SK-N-SH (cell line): Measurements from ENCODE around the gene KLHL14. TPM values are rescaled to one million over a fixed set of nuclear protein-coding genes. Genes with fewer than 3 reads are reported as not detected.
A peak's percentile ranks its signal among the peaks of the same experiment; 100 is the strongest.

Experiments
- CTCF ChIA-PET: fragments of 300-600, 350-600 bp; formaldehyde crosslinking; extraction: SDS; loops from one replicate; lab custom pipeline; 2021; lab: Yijun Ruan, JAX
- POLR2A ChIA-PET: fragments of 350-600 bp; sonication (Branson Sonifier 250); formaldehyde crosslinking; extraction: SDS; loops from one replicate; lab custom pipeline; 2020; ENCODE audit warnings: antibody characterized with exemption, inconsistent platforms; lab: Yijun Ruan, JAX
- DNase-seq: peaks from one replicate; pipeline ENCODE4 v3.0.0; 2012
- H2AFZ ChIP-seq: fragments of 200-600 bp; sonication (generic); 2 replicates; pipeline ENCODE4 v1.8.1; 2016; ENCODE audit warnings: antibody characterized with exemption, mild to moderate bottlenecking, low read depth
- H3F3A ChIP-seq: fragments of 200-600 bp; sonication (generic); replicated peaks from 2 replicates; pipeline ENCODE3; 2016; ENCODE audit warnings: antibody characterized with exemption, mild to moderate bottlenecking; ENCODE audit not compliant: insufficient read depth
- H3K27ac ChIP-seq, 2 experiments: fragments of 200-500 bp in 1 of 2; fragments of 200-600 bp in 1 of 2; sonication (Bioruptor generic) in 1 of 2; sonication (generic), shearing (Covaris generic) in 1 of 2; 2 replicates each; pipeline versions ENCODE4 v1.5.1 to v1.6.1; 2014 to 2016; ENCODE audit warnings: low read depth in 2 of 2, inconsistent platforms in 1 of 2, low read length in 1 of 2, mild to moderate bottlenecking in 1 of 2, mixed read lengths in 1 of 2
- H3K27me3 ChIP-seq: fragments of 200-600 bp; sonication (generic), shearing (Covaris generic); 2 replicates; pipeline ENCODE4 v1.6.1; 2016; ENCODE audit warnings: mixed run types; ENCODE audit not compliant: insufficient read depth
- H3K36me3 ChIP-seq, 2 experiments: fragments of 200-500 bp in 1 of 2; fragments of 200-600 bp in 1 of 2; sonication (Bioruptor generic) in 1 of 2; sonication (generic) in 1 of 2; replicated peaks in 1 of 2; 2 replicates each; pipeline versions ENCODE3 to v1.5.1; 2014 to 2016; ENCODE audit warnings: low read length in 1 of 2, mild to moderate bottlenecking in 1 of 2; ENCODE audit not compliant: insufficient read depth in 2 of 2, control insufficient read depth in 1 of 2
- H3K4me1 ChIP-seq, 2 experiments: fragments of 200-500 bp in 1 of 2; fragments of 200-600 bp in 1 of 2; sonication (Bioruptor generic) in 1 of 2; sonication (generic), shearing (Covaris generic) in 1 of 2; 2 replicates each; pipeline versions ENCODE4 v1.5.1 to v1.6.1; 2014 to 2016; ENCODE audit warnings: low read depth in 1 of 2, low read length in 1 of 2, mixed run types in 1 of 2; ENCODE audit not compliant: insufficient read depth in 2 of 2, control insufficient read depth in 1 of 2
- H3K4me2 ChIP-seq: fragments of 200-600 bp; sonication (generic), shearing (Covaris generic); 2 replicates; pipeline ENCODE4 v1.6.1; 2017; ENCODE audit warnings: mixed run types
- H3K4me3 ChIP-seq, 2 experiments: fragments of 200-500 bp in 1 of 2; fragments of 200-600 bp in 1 of 2; sonication (Bioruptor generic) in 1 of 2; sonication (generic), shearing (Covaris generic) in 1 of 2; 2 replicates each; pipeline versions ENCODE4 v1.5.1 to v1.8.1; 2014 to 2016; ENCODE audit warnings: low read depth in 2 of 2, inconsistent platforms in 1 of 2, low read length in 1 of 2, mild to moderate bottlenecking in 1 of 2, mixed read lengths in 1 of 2, moderate library complexity in 1 of 2
- H3K79me2 ChIP-seq: fragments of 200-600 bp; sonication (generic); 2 replicates; pipeline ENCODE4 v1.8.1; 2017; ENCODE audit warnings: mild to moderate bottlenecking; ENCODE audit not compliant: insufficient read depth
- H3K9ac ChIP-seq: fragments of 200-600 bp; sonication (generic); 2 replicates; pipeline ENCODE4 v1.6.1; 2017; ENCODE audit warnings: mixed run types
- H3K9me2 ChIP-seq: fragments of 200-600 bp; sonication (generic); 2 replicates; pipeline ENCODE4 v1.6.1; 2017; ENCODE audit warnings: mixed run types
- H3K9me3 ChIP-seq: fragments of 200-600 bp; sonication (generic); 2 replicates; pipeline ENCODE4 v1.6.1; 2017; ENCODE audit warnings: mixed run types, mild to moderate bottlenecking, moderate library complexity
- H4K20me1 ChIP-seq: fragments of 200-600 bp; sonication (generic); 2 replicates; pipeline ENCODE4 v1.6.1; 2017; ENCODE audit warnings: mild to moderate bottlenecking, mixed run types; ENCODE audit not compliant: insufficient read depth
- CHD2 ChIP-seq: fragments of 150-350 bp; IDR thresholded peaks from 2 replicates; pipeline ENCODE4 v1.6.1; 2018; ENCODE audit warnings: low read length; ENCODE audit not compliant: partially characterized antibody
- EP300 ChIP-seq, 2 experiments: IDR thresholded peaks; 2 replicates each; pipeline versions ENCODE4 v1.4.0 to v1.6.1; 2012; ENCODE audit warnings: borderline replicate concordance in 1 of 2, low read depth in 1 of 2, low read length in 1 of 2
- FOSL2 ChIP-seq: IDR thresholded peaks from 2 replicates; pipeline ENCODE4 v1.4.0; 2012; ENCODE audit warnings: low read depth, mild to moderate bottlenecking, moderate library complexity, borderline replicate concordance
- FOXJ3 ChIP-seq: sonication (generic); formaldehyde crosslinking; IDR thresholded peaks from 2 replicates; pipeline ENCODE4 v1.5.1; 2020; ENCODE audit warnings: mild to moderate bottlenecking, missing genetic modification reagents
- FOXM1 ChIP-seq: IDR thresholded peaks from 2 replicates; pipeline ENCODE4 v1.4.0; 2012; ENCODE audit warnings: low read depth, mild to moderate bottlenecking
- GABPA ChIP-seq: IDR thresholded peaks from 2 replicates; pipeline ENCODE4 v1.4.0; 2012; ENCODE audit warnings: low read depth, mild to moderate bottlenecking
- GATA2 ChIP-seq: sonication (generic); formaldehyde crosslinking; IDR thresholded peaks from 2 replicates; pipeline ENCODE4 v1.5.0; 2020; ENCODE audit warnings: mild to moderate bottlenecking, missing genetic modification reagents
- JUND ChIP-seq: IDR thresholded peaks from 2 replicates; pipeline ENCODE4 v1.4.0; 2012
- RFX5 ChIP-seq: IDR thresholded peaks from 2 replicates; pipeline ENCODE4 v1.6.1; 2012; ENCODE audit warnings: mild to moderate bottlenecking, improper control_type of control experiment, low read length
- RXRA ChIP-seq: IDR thresholded peaks from 2 replicates; pipeline ENCODE4 v1.4.0; 2012; ENCODE audit warnings: low read depth, mild to moderate bottlenecking, borderline replicate concordance
- SIN3A ChIP-seq: IDR thresholded peaks from 2 replicates; pipeline ENCODE4 v1.6.1; 2012; ENCODE audit warnings: low read depth, mild to moderate bottlenecking, low read length, moderate library complexity, borderline replicate concordance
- SMC3 ChIP-seq: IDR thresholded peaks from 2 replicates; pipeline ENCODE4 v1.6.1; 2012; ENCODE audit warnings: low read depth, low read length, improper control_type of control experiment
- TEAD4 ChIP-seq: IDR thresholded peaks from 2 replicates; pipeline ENCODE4 v1.4.0; 2012; ENCODE audit warnings: mild to moderate bottlenecking, borderline replicate concordance; ENCODE audit not compliant: insufficient read depth
- ZBTB33 ChIP-seq: IDR thresholded peaks from 2 replicates; pipeline ENCODE4 v1.4.0; 2012; ENCODE audit warnings: low read depth, borderline replicate concordance
- WGBS: methylation state at CpG from one replicate; pipeline ENCODE4 v1.1.6; 2017; ENCODE audit warnings: low lambda C conversion rate; 5-methylcytosine and 5-hydroxymethylcytosine counted together
- polyA plus RNA-seq, 3 experiments: library from polyadenylated mRNA; depleted of rRNA; stranded (reverse); fragments of >200 nt; gene quantifications; 2 replicates each; pipeline ENCODE4 v1.2.3, GENCODE V29; 2012

The KLHL14 gene
- polyA plus RNA-seq, 1 of the 3 experiments (the other 2 are of a cell fraction), result not detected

- H3K9me3 ChIP-seq, result no peaks in the 10 kb centered on the region
- POLR2A ChIA-PET, result no interaction called here
- CTCF ChIA-PET, result interaction anchor here (1.2 kb wide), 1 partner anchor 13 kb away, joined by 4 read pairs; no protein-coding TSS in a partner anchor
- no peaks in the 10 kb centered on the region for H3K36me3 ChIP-seq
- no peak overlapping the region for H3K27ac ChIP-seq
- no peaks in the 10 kb centered on the region for H3K79me2 ChIP-seq
- H2AFZ ChIP-seq, result no peak overlapping the region
- no peaks in the 10 kb centered on the region for H3F3A ChIP-seq
- no peak for DNase-seq
- H3K9me2 ChIP-seq, result no peaks in the 10 kb centered on the region
- H3K4me1 ChIP-seq, result peaks cover 0 to 2% of the 10 kb centered on the region in 2 experiments; a peak in 2 of 4 replicates
- no peak overlapping the region for H3K9ac ChIP-seq
- no peaks in the 10 kb centered on the region for H4K20me1 ChIP-seq
- no peak overlapping the region for H3K4me2 ChIP-seq
- H3K4me3 ChIP-seq, result no peak overlapping the region
- TF ChIP-seq TEAD4 (no peak), RXRA (no peak), GATA2 (CRISPR knock-in tag) (no peak), FOSL2 (no peak), SIN3A (no peak), ZBTB33 (no peak), JUND (no peak), RFX5 (no peak), GABPA (no peak), CHD2 (no peak), EP300 (IDR thresholded peaks at IDR 0.05; ENCODE audit: borderline replicate concordance in 1 of 2, low read depth in 1 of 2, low read length in 1 of 2) (no peak), SMC3 (no peak), FOXJ3 (no peak), FOXM1 (no peak)
- H3K27me3 ChIP-seq, result no peaks in the 10 kb centered on the region
Measured at GRCh38 chr18:32701313-32701712, 71.5 kb downstream of the KLHL14 start.

- Histone ChIP-seq H3K4me1 (peaks cover 0 to 2% of the 10 kb centered on the region in 2 experiments; a peak in 2 of 4 replicates), H3K27me3 (no peaks in the 10 kb centered on the region), H2AFZ (no peak overlapping the region), H3K4me2 (no peak overlapping the region), H3K79me2 (no peaks in the 10 kb centered on the region), H3F3A (no peaks in the 10 kb centered on the region), H3K9me3 (no peaks in the 10 kb centered on the region), H3K9me2 (no peaks in the 10 kb centered on the region), H3K36me3 (no peaks in the 10 kb centered on the region), H3K27ac (no peak overlapping the region), H3K4me3 (no peak overlapping the region), H4K20me1 (no peaks in the 10 kb centered on the region), H3K9ac (no peak overlapping the region)
- TF ChIP-seq ZBTB33 (no peak), GATA2 (CRISPR knock-in tag) (peak; percentile 44; the same call in 1 of the 2 replicates), SIN3A (no peak), FOXM1 (no peak)
- ChIA-PET CTCF (interaction anchor here (2.0 kb wide), 1 partner anchor 23 kb away, joined by 4 read pairs; no protein-coding TSS in a partner anchor), POLR2A (no interaction called here)
- DNase-seq, result no peak
- WGBS, result 40% methylated on average over 3 of the region's 3 CpGs
Measured at GRCh38 chr18:32698153-32698552, 74.7 kb downstream of the KLHL14 start.
